ENCODE data around the gene FCRL2.

- no peak for TF ChIP-seq CTCF (IDR thresholded peaks at IDR 0.05)
- no peak for TF ChIP-seq POLR2A (IDR thresholded peaks at IDR 0.05)
- TF ChIP-seq POLR2AphosphoS5 (IDR thresholded peaks at IDR 0.05) = no peak
Observed at GRCh38 chr1:157803851-157804250, 26.9 kb upstream of the FCRL2 start.
